GM12892 (cell line): ENCODE results near the gene PRDM2.
A peak's percentile ranks its signal among the peaks of the same experiment; 100 is the strongest.

Experiments used
- POLR2A ChIP-seq: IDR thresholded peaks from 2 replicates; pipeline ENCODE4 v1.6.1; 2011; ENCODE audit warnings: low read depth, low read length, control low read depth
- POLR2AphosphoS5 ChIP-seq: IDR thresholded peaks from 2 replicates; pipeline ENCODE4 v1.6.1; 2011; ENCODE audit warnings: low read depth, low read length, control low read depth
- TAF1 ChIP-seq: IDR thresholded peaks from 2 replicates; pipeline ENCODE4 v1.6.1; 2011; ENCODE audit warnings: low read depth, mild to moderate bottlenecking, control low read depth, low read length, borderline replicate concordance

DNA sequence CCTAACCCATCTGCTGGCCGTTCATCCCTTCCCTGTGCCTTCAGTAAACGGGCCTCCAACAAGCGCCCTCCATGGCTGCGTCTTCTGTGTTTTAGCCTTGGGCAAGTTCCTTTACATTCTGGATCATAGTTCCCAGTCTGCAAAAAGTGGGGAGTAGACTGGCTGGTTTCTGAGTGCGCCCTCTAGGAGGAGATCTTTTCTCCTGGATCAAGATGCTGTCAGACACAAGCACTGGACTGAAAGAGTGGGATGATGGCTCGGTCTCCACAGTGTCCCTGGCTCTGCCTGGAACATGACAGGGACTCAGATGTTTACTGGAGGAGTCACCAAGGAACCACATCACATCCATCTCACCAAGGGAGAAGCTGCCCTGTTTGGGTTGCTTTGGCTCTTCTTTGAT, 88.8 kb downstream of the PRDM2 start:
- TF ChIP-seq POLR2A, result no peak
- 0 out of 2 replicates have a peak, but pooled peaks have one; percentile 40 for TF ChIP-seq POLR2AphosphoS5
- TF ChIP-seq TAF1, result no peak
